WI38 (cell line): ENCODE results near the gene MAPRE2.

Experiments
- H3K4me3 ChIP-seq: 2 replicates; pipeline ENCODE4 v1.5.1; 2011; ENCODE audit warnings: low read depth, mild to moderate bottlenecking, control low read depth, low read length
- CTCF ChIP-seq: IDR thresholded peaks from 2 replicates; pipeline ENCODE4 v1.5.1; 2012; ENCODE audit warnings: low read depth, mild to moderate bottlenecking, control low read depth, low read length

MAPRE2 gene

DNA sequence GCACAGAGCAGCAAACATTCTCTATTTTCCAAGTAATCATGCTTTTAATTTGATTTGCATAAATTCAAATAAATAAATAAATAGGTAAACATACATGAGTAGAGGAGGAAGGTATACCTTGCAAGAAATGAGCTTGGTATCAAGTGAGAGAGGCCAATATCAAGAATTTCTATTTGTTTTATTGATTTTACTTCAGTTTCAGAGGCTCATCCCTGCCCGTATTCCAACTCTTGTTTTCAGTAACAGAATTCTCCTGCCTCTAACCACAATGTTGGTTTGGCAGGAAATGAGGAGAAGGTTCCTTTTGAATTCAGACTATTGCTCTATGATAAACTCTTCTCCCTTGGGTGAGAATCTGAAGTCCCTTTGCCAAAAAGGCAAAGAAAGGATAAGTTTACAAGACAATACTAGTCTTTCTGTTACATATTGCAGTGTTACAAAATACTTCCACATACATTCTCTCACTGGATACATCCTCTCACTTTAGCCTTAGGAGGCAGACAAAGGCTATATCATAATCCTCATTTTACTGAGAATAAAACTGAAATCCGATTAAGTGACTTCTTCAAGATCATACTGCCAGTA is 131.3 kb downstream of the MAPRE2 start:
- H3K4me3 ChIP-seq = no peak overlapping the region
- TF ChIP-seq CTCF = no peak

DNA sequence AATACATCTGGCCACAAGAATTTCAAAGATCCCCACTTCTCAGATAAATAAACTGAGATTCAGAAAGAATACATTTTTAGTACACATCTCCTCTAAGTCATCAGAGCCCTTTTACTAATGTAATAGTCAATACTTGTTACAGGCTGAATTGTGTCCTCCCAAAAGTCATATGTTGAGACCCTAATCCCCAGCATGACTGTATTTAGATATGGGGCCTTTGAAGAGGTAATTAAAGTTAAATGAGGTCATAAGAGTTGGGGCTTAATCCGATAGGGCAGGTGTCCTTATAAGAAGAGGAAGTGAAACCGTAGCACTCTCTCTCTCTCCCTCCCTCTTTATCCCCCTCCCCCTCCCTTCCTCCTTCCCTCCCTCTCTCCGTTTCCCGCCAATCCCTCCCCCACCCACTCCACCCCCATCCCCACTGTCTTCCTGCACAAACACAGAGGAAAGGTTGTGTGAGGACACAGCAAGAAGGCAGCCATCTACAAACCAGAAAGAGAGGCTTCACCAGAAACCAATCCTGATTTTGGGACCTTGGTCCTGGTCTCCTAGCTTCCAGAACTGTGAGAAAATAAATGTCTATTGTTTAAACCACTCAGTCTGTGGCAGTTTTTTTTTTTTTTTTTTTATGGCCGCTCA is 133.0 kb downstream of the MAPRE2 start:
- no peak for TF ChIP-seq CTCF
- H3K4me3 ChIP-seq = no peak overlapping the region

DNA sequence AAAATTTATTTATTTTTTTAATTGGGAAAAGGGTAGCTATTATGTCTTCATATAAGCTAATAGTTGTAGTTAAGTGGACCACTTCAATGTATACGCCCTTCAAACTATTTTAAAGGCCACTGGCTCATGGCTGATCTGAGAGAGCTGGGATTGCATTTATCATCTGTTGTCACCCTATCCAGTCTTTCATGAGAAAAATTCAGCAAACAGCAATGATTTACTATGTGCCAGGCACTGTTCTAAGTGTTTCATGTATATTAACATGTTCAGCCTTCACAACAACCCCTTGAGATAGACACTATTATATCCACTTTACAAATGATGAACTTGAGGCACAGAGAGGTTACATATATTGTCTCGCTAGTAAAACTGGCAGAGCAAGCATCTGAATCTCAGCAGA is 133.5 kb downstream of the MAPRE2 start:
- H3K4me3 ChIP-seq = no peak overlapping the region
- no peak for TF ChIP-seq CTCF

DNA sequence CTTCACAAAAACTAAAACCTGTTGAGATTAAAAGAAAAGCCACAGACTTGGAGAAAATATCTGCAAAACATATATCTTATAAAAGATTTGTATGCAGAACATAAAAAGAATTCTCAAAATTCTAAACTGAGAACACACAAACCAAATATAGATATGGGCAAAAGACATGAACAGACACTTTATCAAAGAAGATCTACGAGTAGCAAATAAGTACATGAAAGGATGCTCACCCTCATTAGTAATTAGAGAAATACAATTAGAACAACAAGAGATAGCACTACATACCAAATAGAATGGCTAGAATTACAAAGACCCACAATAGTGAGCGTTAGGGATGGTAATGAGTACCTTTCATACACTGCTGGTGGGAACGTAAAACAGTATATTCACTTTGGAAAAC is 135.7 kb downstream of the MAPRE2 start:
- TF ChIP-seq CTCF = no peak
- no peak overlapping the region for H3K4me3 ChIP-seq

- H3K4me3 ChIP-seq = no peak overlapping the region
- TF ChIP-seq CTCF = no peak
These were observed 137.0 kb downstream of the MAPRE2 start for GRCh38 chr18:35178260-35178659.

GRCh38 chr18:35179906-35180305 is 138.7 kb downstream of the MAPRE2 start:
- H3K4me3 ChIP-seq = no peak overlapping the region

More at GRCh38 chr18:35179906-35180305, 138.7 kb downstream of the MAPRE2 start:
- TF ChIP-seq CTCF = no peak
